NCI-H2107 (cell line): ENCODE data around the gene ERGIC3.
"Not testable (repeated sequence)": the region's sequence is repeated elsewhere in the genome, so short reads cannot be mapped to it uniquely, and the experiment has no call there.

ENCODE experiments used
- DNase-seq: peaks from one replicate; lab custom pipeline; 2025; lab: John Stamatoyannopoulos, UW

ERGIC3 gene

GRCh38 chr20:35541783-35542662 is at the start of gene ERGIC3:
Gene ERGIC3 (plus strand): TSS chr20:35542078. CDS start chr20:35542098, 20 bp downstream.
- peak; percentile 81 for DNase-seq

GRCh38 chr20:35492352-35492751 is 49.5 kb upstream of the ERGIC3 start:
- DNase-seq, result no peak

- DNase-seq, result no peak
Measured at GRCh38 chr20:35496481-35496880, 45.4 kb upstream of the ERGIC3 start.

GRCh38 chr20:35497320-35497719 is 44.6 kb upstream of the ERGIC3 start:
- no peak for DNase-seq

GRCh38 chr20:35497780-35498189 is 44.1 kb upstream of the ERGIC3 start:
- no peak for DNase-seq

- no peak for DNase-seq
Measured at GRCh38 chr20:35499271-35499670, 42.6 kb upstream of the ERGIC3 start.

- no peak for DNase-seq
Measured at GRCh38 chr20:35502352-35502751, 39.5 kb upstream of the ERGIC3 start.

GRCh38 chr20:35503281-35503680 is 38.6 kb upstream of the ERGIC3 start:
- no peak for DNase-seq

GRCh38 chr20:35503841-35504561 is 37.9 kb upstream of the ERGIC3 start:
- no peak for DNase-seq

GRCh38 chr20:35504751-35505150 is 37.1 kb upstream of the ERGIC3 start:
- DNase-seq, result no peak

GRCh38 chr20:35506179-35506578 is 35.7 kb upstream of the ERGIC3 start:
- DNase-seq, result no peak

GRCh38 chr20:35506872-35507638 is 34.8 kb upstream of the ERGIC3 start:
- DNase-seq, result no peak

- no peak for DNase-seq
Measured at GRCh38 chr20:35508493-35509218, 33.2 kb upstream of the ERGIC3 start.

- no peak for DNase-seq
Measured at GRCh38 chr20:35510951-35511735, 30.7 kb upstream of the ERGIC3 start.

GRCh38 chr20:35511814-35512420 is 30.0 kb upstream of the ERGIC3 start:
- DNase-seq, result no peak

GRCh38 chr20:35514371-35514932 is 27.4 kb upstream of the ERGIC3 start:
- no peak for DNase-seq

GRCh38 chr20:35515341-35515740 is 26.5 kb upstream of the ERGIC3 start:
- no peak for DNase-seq

GRCh38 chr20:35515949-35516645 is 25.8 kb upstream of the ERGIC3 start:
- no peak for DNase-seq

GRCh38 chr20:35517125-35517524 is 24.8 kb upstream of the ERGIC3 start:
- DNase-seq, result no peak

- DNase-seq, result not testable (repeated sequence)
Measured at GRCh38 chr20:35517767-35518166, 24.1 kb upstream of the ERGIC3 start.
